ENCODE measurements around the gene STPG3.
"Not testable (repeated sequence)": the region's sequence is repeated elsewhere in the genome, so short reads cannot be mapped to it uniquely, and the experiment has no call there.

STPG3 gene

DNA sequence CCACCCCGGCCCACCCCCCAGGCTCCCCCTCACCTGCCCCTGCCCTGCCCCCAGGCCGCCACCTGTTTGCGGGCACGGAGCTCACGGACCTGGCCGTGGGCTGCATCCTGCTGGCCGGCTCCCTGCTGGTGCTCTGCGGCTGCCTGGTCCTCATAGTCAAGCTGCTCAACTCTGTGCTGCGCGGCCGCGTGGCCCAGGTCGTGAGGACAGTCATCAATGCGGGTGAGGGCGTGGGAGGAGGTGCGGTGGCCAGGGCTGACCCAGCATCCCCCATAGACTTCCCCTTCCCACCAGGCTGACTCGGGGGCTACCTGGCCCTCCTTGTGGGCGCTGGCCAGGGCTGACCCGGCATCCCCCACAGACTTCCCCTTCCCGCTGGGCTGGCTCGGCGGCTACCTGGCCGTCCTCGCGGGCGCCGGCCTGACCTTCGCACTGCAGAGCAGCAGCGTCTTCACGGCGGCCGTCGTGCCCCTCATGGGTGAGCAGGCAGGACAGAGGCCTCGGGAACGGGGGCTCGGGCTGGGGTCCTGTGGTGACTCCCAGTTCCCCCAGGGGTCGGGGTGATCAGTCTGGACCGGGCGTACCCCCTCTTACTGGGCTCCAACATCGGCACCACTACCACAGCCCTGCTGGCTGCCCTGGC, 16.9 kb upstream of the STPG3 start:
- DNase-seq, result peak; percentile 38

DNA sequence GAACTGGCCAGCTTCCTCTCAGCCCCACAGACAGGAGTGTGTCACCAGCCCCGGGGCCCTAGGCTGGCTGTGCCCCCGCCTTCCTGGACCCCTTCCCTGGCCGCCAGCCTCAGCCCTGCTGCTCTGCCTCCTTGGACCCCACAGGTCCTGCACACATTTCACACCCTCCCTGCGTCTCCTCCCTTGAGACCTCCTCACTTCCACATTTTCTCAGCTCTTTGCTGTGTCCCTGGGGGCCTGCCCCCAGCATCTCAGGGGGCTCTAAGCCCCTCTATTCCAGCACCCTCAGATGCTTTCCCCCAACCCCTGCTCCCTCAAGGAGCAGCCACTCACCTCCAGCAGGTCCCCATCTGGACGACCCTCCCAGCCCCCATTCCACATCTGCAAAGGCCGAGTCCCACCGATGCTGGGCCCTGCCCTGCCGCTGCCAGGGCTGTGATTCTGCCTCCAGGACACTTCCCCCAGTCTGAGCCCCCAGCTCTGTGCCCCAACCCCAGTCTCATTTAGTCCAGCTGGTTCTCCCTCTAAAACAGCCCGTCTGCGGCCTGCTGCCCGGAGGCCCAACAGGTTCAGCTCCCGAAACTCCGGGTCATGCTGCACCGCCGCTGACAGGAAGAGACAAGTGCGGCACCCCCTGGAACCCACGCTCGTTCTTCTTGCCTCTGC, 16.2 kb upstream of the STPG3 start:
- no peak for DNase-seq

DNA sequence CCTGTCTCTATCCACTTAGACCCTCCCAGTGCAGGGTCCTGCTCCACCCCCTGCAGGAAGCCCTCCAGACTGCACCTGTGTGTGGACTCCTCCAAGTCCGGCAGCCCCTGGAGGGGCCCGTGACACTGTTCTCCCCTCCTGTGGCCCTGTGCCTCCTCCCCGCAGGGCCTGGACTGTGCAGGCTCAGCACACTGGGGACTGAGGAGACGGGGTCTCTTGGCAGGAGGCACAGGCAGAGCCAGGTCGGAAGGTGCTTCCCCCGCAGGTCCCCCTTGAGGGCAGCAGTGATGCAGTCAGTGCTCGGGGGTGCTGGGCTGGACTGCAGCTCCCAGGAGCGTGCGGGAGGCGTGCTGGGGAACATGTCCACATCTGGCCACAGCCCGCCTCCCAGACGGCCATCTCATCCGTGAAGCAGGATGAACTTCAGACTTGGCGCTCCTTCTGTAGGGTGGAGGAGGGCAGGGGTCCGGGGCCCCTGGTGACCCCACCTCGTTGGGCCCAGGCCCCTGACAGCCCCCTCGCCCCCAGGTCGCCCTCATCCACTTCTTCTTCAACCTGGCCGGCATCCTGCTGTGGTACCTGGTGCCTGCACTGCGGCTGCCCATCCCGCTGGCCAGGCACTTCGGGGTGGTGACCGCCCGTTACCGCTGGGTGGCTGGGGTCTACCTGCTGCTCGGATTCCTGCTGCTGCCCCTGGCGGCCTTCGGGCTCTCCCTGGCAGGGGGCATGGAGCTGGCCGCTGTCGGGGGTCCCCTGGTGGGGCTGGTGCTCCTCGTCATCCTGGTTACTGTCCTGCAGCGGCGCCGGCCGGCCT, 15.5 kb upstream of the STPG3 start:
- no peak for DNase-seq

DNA sequence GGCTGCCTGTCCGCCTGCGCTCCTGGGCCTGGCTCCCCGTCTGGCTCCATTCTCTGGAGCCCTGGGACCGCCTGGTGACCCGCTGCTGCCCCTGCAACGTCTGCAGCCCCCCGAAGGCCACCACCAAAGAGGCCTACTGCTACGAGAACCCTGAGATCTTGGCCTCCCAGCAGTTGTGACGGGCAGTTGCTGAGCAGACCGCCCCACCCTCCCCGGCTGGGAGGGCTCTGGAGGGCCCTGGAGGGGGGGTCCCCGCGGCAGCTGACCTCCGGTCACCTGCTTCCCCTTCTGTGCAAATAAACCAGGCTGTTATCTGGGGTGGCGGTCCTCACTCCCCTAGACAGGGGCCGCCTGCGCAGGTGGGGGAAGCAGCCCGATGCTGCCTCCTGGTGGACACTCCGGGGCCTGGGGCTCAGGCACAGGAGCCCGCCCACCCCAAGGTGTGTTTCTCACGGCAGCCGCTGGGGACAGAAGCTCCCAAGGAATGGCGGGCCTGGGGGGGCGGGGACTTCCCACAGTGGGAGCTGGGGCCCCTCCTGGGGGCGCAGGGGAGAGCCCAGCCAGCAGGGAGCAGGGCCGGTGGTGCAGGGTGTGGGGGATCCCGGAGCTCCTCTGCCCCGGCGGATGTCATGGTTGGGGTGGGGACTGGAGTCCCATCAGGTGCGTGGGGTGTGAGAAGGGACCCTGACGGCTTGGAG, 14.7 kb upstream of the STPG3 start:
- peak; percentile 85 for DNase-seq

DNA sequence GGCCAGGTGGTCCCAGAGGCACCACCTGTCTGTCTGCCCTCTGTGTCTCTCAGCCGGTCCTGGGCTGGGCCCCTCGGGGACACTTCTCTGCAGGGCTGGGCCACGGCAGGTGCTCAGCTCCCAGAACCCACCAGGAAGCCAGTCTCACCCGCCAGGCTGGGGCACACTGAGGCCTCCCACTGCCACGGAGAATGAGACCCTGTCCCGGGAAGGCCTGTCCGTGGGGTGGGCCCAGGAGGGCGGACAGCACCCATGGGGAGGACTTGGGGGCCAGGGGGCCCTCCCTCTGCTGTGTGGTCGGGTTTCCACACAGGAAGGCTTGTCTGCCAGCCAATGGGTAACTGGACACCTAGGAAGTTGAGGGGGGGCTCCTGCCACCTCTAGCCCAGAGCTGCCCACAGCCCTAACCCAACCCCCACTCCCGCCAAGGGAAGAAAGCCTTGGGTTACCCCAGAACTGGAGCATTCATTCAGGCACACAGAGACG, 14.1 kb upstream of the STPG3 start:
- DNase-seq, result no peak

DNA sequence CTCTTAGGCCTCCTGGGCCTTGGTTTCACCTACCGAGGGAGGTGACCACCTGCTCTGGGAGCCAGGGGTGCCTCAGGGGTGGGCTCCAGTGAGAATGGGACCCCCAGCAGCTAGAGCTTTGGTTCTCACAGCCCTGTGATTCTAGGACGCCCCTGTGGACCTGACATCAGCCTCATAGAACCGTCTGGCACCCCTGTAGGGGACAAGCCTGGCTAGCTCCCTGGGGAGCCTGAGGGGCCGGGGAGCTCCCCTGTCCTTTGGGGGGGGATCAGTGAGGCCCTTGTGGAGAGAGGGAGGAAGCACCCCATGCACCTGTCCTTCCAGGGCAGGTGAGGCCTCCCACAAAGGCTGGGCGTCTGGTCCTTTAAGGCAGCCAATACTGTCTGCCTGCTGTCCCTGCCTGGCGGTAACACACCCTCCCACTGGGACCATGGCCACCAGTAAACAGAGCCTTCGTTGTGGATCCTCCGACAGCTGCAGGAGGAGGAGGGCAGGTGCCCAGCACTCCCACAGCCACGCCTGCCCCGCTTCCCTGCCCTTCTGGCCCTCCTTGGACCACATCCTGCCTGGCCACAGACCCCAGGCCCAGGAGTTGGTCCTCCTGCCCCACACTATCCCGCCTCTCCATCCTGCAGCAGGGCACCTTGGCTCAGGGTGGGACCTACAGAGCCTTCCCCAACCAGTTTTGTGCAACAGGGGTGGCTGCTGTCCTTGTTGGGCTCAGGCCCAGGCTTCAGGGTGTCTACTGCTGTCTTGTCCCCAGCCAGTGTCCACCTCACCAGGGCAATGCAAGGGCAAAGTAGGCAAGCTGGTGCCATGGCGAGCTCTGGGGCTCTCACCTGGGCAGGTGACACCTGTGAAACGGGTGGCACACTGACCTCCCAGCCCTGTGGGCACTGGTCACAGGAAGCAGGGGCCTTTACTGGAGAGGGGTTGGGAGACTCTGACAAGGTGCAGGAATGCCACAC, 13.0 kb upstream of the STPG3 start:
- no peak for DNase-seq

DNA sequence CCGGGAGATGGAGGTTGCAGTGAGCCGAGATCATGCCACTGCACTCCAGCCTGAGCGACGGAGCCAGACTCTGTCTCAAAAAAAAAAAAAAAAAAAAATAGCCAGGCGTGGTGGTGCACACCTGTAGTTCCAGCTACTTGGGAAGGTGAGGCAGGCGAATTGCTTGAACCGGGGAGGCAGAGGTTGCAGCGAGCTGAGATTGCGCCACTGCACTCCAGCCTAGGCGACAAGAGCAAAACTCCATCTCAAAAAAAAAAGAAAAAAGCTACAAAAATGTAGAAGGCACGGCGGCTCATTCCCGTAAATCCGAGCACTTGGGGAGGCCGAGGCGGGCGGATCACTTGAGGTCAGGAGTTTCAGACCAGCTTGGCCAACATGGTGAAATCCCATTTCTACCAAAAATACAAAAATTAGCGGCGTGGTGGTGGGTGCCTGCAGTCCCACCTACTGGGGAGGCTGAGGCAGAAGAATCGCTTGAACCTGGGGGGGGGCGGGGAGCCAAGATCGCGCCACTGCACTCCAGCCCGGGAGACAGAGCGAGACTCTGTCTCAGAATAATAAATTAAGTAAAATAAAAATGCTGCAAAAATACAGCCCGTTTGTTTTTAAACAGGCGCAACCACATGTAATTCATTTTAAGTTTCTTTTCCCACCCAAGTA, 11.4 kb upstream of the STPG3 start:
- DNase-seq, result not testable (repeated sequence)

DNA sequence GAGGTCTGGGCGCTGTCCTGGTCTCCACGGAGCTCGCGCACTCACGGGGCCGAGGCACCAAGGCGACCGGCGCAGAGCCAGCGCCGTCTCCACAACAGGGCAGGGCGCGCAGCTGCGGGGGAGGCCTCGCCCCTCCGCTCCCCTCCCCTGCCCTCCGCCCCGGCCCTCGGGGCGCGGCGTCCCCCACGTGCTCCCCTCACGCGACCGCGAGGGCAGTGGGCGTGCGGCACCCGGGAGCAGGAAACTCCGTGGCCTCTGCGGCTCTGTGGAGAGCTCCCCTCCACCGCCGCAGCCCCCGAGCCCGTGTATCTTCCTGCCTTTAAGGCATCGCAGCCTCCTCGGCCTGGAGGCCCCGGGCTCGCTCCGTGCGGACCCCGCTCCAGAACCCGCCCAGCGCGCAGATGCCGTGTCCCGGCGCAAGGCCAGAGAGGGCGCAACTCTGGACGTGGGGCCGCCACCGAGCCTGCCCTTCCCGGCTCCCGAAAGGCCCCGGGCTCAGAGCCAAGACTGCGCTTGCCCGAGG, 10.7 kb upstream of the STPG3 start:
- peak; percentile 96 for DNase-seq

DNA sequence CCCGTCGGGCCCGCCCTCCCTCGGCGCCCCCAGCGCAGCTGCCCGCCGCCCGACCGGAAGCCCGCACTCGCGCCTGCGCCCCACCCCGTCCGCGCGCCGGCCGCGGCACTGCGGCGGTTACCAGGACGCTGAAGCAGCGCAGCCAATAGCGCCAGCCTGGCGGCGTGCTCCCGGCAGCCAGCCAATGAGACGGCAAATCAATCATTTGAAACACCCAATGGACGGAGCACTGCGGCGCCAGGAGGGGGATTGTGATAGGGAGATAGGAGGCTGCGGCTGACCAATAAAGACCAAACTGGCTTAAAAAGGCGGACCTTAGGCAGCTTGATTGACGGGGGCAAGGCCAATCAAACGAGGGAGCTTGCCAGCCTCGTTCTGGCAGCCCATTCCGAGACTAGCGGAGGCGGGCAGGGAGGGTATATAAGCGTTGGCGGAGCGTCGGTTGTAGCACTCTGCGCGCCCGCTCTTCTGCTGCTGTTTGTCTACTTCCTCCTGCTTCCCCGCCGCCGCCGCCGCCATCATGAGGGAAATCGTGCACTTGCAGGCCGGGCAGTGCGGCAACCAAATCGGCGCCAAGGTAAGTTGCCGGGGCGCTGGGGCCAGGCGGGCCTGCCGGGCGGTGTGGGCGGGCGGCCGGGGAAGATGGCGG, 10.1 kb upstream of the STPG3 start, which contains the start of gene TUBB4B:
Gene TUBB4B (plus strand): TSS at position 447 of the 649 bp plus-strand sequence. CDS start 74 bp downstream, at position 521.
- DNase-seq, result peak; percentile 86

DNA sequence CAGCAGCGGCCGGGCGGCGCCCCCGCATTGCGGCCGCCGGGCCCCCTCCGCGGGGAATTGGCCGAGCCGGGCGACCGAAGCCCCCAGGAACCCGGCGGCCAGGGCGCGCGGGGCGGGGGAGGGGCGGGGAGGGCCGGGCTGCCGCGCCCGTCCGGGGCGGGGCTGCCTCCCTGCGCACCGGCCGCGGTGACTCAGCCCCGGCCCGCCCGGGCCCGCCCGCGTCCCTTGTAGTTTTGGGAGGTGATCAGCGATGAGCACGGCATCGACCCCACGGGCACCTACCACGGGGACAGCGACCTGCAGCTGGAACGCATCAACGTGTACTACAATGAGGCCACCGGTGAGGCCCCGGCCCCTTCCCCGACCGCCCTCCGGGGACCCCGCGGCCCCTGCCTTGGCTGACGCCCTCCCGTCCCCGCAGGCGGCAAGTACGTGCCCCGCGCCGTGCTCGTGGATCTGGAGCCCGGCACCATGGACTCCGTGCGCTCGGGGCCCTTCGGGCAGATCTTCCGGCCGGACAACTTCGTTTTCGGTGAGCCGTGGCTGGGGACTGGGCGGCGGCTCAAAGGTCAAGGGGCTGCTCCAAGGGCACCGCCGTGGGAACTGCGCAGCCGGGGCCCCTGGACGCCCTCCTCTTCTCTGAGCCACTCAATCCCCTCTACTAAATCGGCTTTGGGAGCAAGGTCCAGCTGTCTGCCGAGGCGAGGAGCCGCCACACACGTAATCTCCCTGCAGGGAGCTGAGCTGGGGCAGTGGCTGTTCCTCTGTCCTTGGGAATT, 9.4 kb upstream of the STPG3 start:
- DNase-seq, result peak; percentile 53

DNA sequence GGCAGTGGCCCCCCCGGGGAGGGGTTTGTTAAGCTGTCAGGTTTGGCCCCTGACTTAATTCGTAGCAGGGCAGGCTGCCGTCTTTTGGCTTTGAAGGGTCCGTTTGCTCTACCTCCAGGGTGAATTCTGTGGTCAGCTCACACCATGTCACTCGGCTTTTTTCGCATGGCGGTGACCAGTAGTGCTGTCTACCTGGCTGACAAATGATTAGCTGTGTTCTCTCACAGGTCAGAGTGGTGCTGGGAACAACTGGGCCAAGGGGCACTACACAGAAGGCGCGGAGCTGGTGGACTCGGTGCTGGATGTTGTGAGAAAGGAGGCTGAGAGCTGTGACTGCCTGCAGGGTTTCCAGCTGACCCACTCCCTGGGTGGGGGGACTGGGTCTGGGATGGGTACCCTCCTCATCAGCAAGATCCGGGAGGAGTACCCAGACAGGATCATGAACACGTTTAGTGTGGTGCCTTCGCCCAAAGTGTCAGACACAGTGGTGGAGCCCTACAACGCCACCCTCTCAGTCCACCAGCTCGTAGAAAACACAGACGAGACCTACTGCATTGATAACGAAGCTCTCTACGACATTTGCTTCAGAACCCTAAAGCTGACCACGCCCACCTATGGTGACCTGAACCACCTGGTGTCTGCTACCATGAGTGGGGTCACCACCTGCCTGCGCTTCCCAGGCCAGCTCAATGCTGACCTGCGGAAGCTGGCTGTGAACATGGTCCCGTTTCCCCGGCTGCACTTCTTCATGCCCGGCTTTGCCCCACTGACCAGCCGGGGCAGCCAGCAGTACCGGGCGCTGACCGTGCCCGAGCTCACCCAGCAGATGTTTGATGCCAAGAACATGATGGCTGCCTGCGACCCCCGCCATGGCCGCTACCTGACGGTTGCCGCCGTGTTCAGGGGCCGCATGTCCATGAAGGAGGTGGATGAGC, 8.6 kb upstream of the STPG3 start:
- DNase-seq, result no peak

DNA sequence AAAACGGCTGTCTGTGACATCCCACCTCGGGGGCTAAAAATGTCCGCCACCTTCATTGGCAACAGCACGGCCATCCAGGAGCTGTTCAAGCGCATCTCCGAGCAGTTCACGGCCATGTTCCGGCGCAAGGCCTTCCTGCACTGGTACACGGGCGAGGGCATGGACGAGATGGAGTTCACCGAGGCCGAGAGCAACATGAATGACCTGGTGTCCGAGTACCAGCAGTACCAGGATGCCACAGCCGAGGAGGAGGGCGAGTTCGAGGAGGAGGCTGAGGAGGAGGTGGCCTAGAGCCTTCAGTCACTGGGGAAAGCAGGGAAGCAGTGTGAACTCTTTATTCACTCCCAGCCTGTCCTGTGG, 7.8 kb upstream of the STPG3 start:
- DNase-seq, result not testable (repeated sequence)

DNA sequence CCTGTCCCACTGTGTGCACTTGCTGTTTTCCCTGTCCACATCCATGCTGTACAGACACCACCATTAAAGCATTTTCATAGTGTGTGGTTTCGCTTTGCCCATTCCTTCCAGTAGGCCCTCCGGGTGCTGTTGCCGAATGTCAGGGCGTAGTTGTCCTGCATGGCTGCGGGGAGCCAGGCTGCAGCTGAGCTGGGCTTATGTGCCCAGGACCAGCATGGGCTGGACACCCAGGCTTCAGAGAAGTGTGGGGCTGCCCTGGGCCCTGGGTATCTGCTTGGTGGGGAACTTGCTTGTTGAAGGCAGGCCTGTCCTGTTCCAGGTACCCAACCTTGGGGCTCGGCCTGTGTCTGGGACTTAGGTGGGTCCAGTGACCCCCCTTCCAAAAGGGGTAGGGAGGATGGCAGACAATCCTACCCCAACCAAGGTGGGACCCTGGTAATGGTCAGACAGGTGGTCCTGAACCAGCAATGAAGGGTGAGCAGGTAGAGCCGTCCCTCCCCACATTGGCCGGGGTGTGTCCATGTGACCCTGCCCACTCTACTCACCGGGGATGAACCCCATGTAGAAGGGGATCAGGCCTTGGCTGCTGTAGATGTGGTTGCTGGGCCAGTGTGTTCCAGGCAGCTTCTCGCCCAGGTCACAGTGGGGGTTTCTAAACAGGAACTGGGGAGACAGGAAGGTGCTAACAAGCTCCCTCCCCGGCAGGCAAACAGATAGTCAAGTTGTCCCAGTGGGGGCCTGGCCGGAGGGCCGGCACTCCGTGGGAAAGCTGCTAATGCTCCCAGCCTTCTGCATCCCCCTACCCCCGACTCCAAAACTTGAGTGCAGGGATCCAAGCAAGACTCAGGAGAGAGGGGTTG, 7.2 kb upstream of the STPG3 start:
- DNase-seq, result no peak

DNA sequence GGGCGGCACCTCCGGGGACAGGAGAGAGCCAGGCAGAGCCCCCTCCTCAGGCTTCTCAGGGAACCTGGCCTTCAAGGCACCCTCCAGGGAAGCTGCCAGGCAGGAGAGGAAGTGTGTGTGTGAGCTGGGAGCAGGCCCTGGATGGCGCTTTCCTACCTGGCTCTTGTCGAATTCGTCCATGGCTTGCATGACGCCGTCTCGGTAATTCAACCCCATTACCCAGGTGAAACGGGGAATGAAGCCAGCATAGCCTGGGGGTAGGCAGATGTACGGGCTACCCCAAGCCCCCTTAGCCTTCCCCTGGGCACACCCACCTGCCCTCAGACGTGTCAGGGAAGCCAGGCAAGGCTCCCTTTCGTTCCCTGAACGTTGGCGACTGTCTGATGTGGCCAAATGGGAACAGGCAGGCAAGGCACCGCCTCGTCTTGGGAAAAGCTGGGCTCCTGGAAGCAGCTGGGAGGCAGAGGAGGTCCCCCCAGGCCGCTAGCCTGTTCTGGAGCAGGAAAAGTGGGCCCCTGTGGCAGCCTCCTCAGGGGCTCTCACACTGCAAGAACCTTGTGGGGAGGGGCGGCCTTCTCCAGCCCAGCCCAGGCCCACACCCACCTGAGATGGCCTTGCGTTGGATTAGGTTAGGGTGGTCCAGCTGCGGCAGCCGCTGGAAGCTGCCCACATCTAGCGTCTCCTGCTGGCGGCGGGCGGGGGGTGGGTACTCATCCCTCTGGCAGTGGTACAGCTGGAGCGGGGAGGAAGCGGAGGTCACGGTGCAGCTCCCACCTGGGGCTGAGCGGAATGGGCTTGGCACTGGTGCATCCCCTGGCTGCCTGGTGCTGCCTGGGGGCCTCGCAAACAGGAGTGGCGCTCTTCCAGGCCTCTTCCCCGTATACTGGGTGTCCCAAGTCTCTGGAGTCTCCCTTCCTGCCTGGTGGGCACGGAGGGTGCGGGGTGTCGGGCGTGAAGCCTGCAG, 6.3 kb upstream of the STPG3 start:
- DNase-seq, result peak; percentile 30
